Endothelial cell of umbilical vein (primary cell): ENCODE data around the gene STIM1. TPM values are rescaled to one million over a fixed set of nuclear protein-coding genes. Genes with fewer than 3 reads are reported as not detected.

Experiments used
- BruUV-seq: library from RNA; stranded (reverse); fragments of 400-500 nt; replicated peaks from 2 replicates; lab custom pipeline; 2021; lab: Mats Ljungman, UMichigan
- CTCF ChIA-PET: fragments of 300-600, 350-600 bp; sonication (Branson Sonifier 250); formaldehyde crosslinking; loops from one replicate; lab custom pipeline; 2021; ENCODE audit warnings: antibody characterized with exemption, inconsistent platforms; lab: Charles Lee
- POLR2A ChIA-PET: fragments of 300-600, 350-600 bp; sonication (Branson Sonifier 250); formaldehyde crosslinking; loops from one replicate; lab custom pipeline; 2021; ENCODE audit warnings: antibody characterized with exemption, inconsistent platforms; lab: Charles Lee
- DNase-seq: peaks from one replicate; pipeline ENCODE4 v3.0.0-alpha.2; 2011; ENCODE audit warnings: low read depth, low spot score
- FAIRE-seq: peaks from 2 replicates; lab custom pipeline; 2011; peaks lifted over from hg19 to GRCh38; lab: Jason Lieb, UNC
- H2AFZ ChIP-seq: 2 replicates; pipeline ENCODE4 v1.6.0; 2012; ENCODE audit warnings: low read depth, low read length, control low read depth, inconsistent platforms
- H3K27ac ChIP-seq: 2 replicates; pipeline ENCODE4 v1.5.1; 2011; ENCODE audit warnings: low read depth, mild to moderate bottlenecking, control low read depth, low read length, moderate library complexity; ENCODE audit not compliant: insufficient read depth
- H3K27me3 ChIP-seq, 2 experiments: 2 replicates each; pipeline versions ENCODE4 v1.6.0 to v1.6.1; 2011; ENCODE audit warnings: low read length in 2 of 2, mixed read lengths in 1 of 2; ENCODE audit not compliant: control insufficient read depth in 2 of 2, insufficient read depth in 2 of 2
- H3K36me3 ChIP-seq, 2 experiments: 2 replicates in 1 of 2; 3 replicates in 1 of 2; pipeline ENCODE4 v1.5.1; 2011; ENCODE audit warnings: low read length in 2 of 2, mild to moderate bottlenecking in 1 of 2, moderate library complexity in 1 of 2; ENCODE audit not compliant: control insufficient read depth in 2 of 2, insufficient read depth in 2 of 2; ENCODE audit errors: extremely low read depth in 1 of 2
- H3K4me1 ChIP-seq: 3 replicates; pipeline ENCODE4 v1.5.1; 2011; ENCODE audit warnings: mild to moderate bottlenecking, low read length; ENCODE audit not compliant: control insufficient read depth, insufficient read depth; ENCODE audit errors: extremely low read depth
- H3K4me2 ChIP-seq: 2 replicates; pipeline ENCODE4 v1.6.1; 2011; ENCODE audit warnings: low read length, control low read depth, mixed read lengths; ENCODE audit not compliant: insufficient read depth
- H3K4me3 ChIP-seq, 3 experiments: fragments of 200-600 bp in 1 of 3; sonication (generic), shearing (Covaris generic) in 1 of 3; replicated peaks in 1 of 3; 2 replicates each; pipeline ENCODE4 v1.5.1; 2011 to 2016; ENCODE audit warnings: control low read depth in 3 of 3, low read length in 3 of 3, mild to moderate bottlenecking in 2 of 3, inconsistent platforms in 1 of 3, low read depth in 1 of 3, moderate library complexity in 1 of 3; ENCODE audit not compliant: insufficient read depth in 1 of 3
- H3K79me2 ChIP-seq: 2 replicates; pipeline ENCODE4 v1.6.0; 2012; ENCODE audit warnings: low read length, inconsistent platforms; ENCODE audit not compliant: control insufficient read depth, insufficient read depth
- H3K9ac ChIP-seq: replicated peaks from 2 replicates; pipeline ENCODE3; 2011; ENCODE audit warnings: low read length, control low read depth; ENCODE audit not compliant: insufficient read depth; ENCODE audit errors: extremely low read depth
- H3K9me1 ChIP-seq: replicated peaks from 3 replicates; pipeline ENCODE4 v1.6.0; 2011; ENCODE audit warnings: mild to moderate bottlenecking, low read length; ENCODE audit not compliant: control insufficient read depth, insufficient read depth; ENCODE audit errors: extremely low read depth
- H3K9me3 ChIP-seq: replicated peaks from 2 replicates; pipeline ENCODE4 v1.5.1; 2012; ENCODE audit warnings: low read length, inconsistent platforms; ENCODE audit not compliant: control insufficient read depth, insufficient read depth
- H4K20me1 ChIP-seq: replicated peaks from 2 replicates; pipeline ENCODE3; 2011; ENCODE audit warnings: mild to moderate bottlenecking, low read length; ENCODE audit not compliant: control insufficient read depth, insufficient read depth; ENCODE audit errors: extremely low read depth
- EZH2 ChIP-seq: IDR thresholded peaks from 2 replicates; pipeline ENCODE4 v1.6.1; 2012; ENCODE audit warnings: borderline replicate concordance, low read depth, mild to moderate bottlenecking, moderate library complexity, low read length, inconsistent platforms; ENCODE audit not compliant: severe bottlenecking
- FOS ChIP-seq: IDR thresholded peaks from 2 replicates; pipeline ENCODE4 v1.6.1; 2011; ENCODE audit warnings: mild to moderate bottlenecking, low read length, moderate library complexity, borderline replicate concordance; ENCODE audit not compliant: insufficient read depth
- GATA2 ChIP-seq: IDR thresholded peaks from 2 replicates; pipeline ENCODE4 v1.7.0; 2011; ENCODE audit warnings: low read depth, mild to moderate bottlenecking, moderate library complexity, mixed read lengths, low read length; ENCODE audit not compliant: insufficient read length, insufficient read depth
- JUN ChIP-seq: IDR thresholded peaks from 2 replicates; pipeline ENCODE4 v1.6.1; 2011; ENCODE audit warnings: borderline replicate concordance, low read depth; ENCODE audit not compliant: insufficient read length, insufficient read depth
- MYC ChIP-seq: IDR thresholded peaks from one replicate; pipeline ENCODE4 v1.6.1; 2011; ENCODE audit warnings: mild to moderate bottlenecking, low read depth, low read length
- POLR2A ChIP-seq: IDR thresholded peaks from 2 replicates; pipeline ENCODE4 v1.6.1; 2012; ENCODE audit warnings: low read depth, mild to moderate bottlenecking, control low read depth, low read length
- POLR2AphosphoS5 ChIP-seq: IDR thresholded peaks from 2 replicates; pipeline ENCODE4 v1.6.1; 2012; ENCODE audit warnings: low read depth, mild to moderate bottlenecking, control low read depth, low read length, moderate library complexity; ENCODE audit not compliant: insufficient read depth
- dilution Hi-C: fragments of 300-500 bp; cut with MboI; formaldehyde crosslinking; loops from one replicate; pipeline ENCODE4 v1.15.0; 2019; ENCODE audit warnings: low sequenced_read_pairs; ENCODE audit not compliant: extremely low pct_ligation_motif_present
- intact Hi-C: fragments of 100-400 bp; cut with micrococcal nuclease; formaldehyde crosslinking; loops from one replicate; pipeline ENCODE4 v1.10.0; 2022
- polyA plus RNA-seq, 4 experiments: library from polyadenylated mRNA; depleted of rRNA in 3 of 4; stranded (reverse) in 3 of 4; unstranded in 1 of 4; fragments of >200 nt; gene quantifications; 2 replicates each; pipeline versions ENCODE4 v1.2.1 to v1.2.3, GENCODE V29; 2011 to 2012; ENCODE audit warnings: missing spikeins in 1 of 4
- total RNA-seq: library from RNA; stranded (reverse); gene quantifications from 2 replicates; pipeline ENCODE4 v1.2.3, GENCODE V29; 2021
- TF ChIP-seq, protein P1 (sequence below), 2 donors: IDR thresholded peaks; 1 replicate in 1 of 2; 2 replicates in 1 of 2; pipeline ENCODE4 v1.5.1; 2011; ENCODE audit warnings: low read length in 2 of 2, mild to moderate bottlenecking in 2 of 2, moderate library complexity in 2 of 2, control low read depth in 1 of 2, inconsistent platforms in 1 of 2, low read depth in 1 of 2; ENCODE audit not compliant: insufficient read depth in 1 of 2; ENCODE audit errors: extremely low read depth in 1 of 2
- TF ChIP-seq, protein P2 (sequence below): IDR thresholded peaks from 2 replicates; pipeline ENCODE4 v1.6.1; 2011; ENCODE audit not compliant: insufficient read depth, insufficient read length

The STIM1 gene
- total and polyA plus RNA-seq, 2 donors (not counting 3 experiments of a cell fraction or from before 2014, with no cell fraction given): 32.7 to 33.4 TPM

DNA sequence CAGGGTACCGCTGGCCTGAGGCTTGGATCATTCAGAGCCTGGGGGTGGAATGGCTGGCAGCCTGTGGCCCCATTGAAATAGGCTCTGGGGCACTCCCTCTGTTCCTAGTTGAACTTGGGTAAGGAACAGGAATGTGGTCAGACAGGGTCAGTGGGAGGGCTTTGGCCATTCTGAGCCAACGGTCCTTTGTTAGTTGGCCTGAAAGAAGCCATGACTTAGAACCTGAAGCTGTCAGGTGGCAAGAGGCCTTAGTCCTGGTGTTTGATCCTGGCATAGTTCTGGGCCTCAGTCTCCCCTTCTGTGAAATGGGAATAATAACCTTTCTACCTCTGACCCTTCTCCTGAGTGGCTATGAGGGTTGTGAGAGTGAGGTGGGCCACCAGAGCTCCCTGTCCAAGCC lies 38.8 kb upstream of the STIM1 start:
- Histone ChIP-seq H3K4me2 (no peak overlapping the region), H3K9me3 (no peaks in the 10 kb centered on the region), H3K9me1 (no peaks in the 10 kb centered on the region), H3K4me1 (no peaks in the 10 kb centered on the region), H3K27ac (no peak overlapping the region), H3K36me3 (peaks cover 0 to 2% of the 10 kb centered on the region in 2 experiments), H3K4me3 (no peak overlapping the region), H3K27me3 (no peaks in the 10 kb centered on the region), H4K20me1 (no peaks in the 10 kb centered on the region), H3K9ac (no peak overlapping the region), H3K79me2 (no peaks in the 10 kb centered on the region), H2AFZ (no peak overlapping the region)
- ChIA-PET CTCF (interaction anchor here (1.0 to 1.6 kb wide), 3 partner anchors 9 to 256 kb away, joined by 3 to 5 read pairs (median 3); no protein-coding TSS in a partner anchor), POLR2A (no interaction called here)
- DNase-seq: no peak
- FAIRE-seq: no peak
- no TSS peak for BruUV-seq
- no peak for TF ChIP-seq GATA2
- TF ChIP-seq POLR2A: no peak
- TF ChIP-seq POLR2AphosphoS5: no peak
- TF ChIP-seq JUN: no peak
- TF ChIP-seq, protein P1, sequence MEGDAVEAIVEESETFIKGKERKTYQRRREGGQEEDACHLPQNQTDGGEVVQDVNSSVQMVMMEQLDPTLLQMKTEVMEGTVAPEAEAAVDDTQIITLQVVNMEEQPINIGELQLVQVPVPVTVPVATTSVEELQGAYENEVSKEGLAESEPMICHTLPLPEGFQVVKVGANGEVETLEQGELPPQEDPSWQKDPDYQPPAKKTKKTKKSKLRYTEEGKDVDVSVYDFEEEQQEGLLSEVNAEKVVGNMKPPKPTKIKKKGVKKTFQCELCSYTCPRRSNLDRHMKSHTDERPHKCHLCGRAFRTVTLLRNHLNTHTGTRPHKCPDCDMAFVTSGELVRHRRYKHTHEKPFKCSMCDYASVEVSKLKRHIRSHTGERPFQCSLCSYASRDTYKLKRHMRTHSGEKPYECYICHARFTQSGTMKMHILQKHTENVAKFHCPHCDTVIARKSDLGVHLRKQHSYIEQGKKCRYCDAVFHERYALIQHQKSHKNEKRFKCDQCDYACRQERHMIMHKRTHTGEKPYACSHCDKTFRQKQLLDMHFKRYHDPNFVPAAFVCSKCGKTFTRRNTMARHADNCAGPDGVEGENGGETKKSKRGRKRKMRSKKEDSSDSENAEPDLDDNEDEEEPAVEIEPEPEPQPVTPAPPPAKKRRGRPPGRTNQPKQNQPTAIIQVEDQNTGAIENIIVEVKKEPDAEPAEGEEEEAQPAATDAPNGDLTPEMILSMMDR (IDR thresholded peaks at IDR 0.05; ENCODE audit: extremely low read depth in 1 of 2, insufficient read depth in 1 of 2, low read depth in 1 of 2, low read length in 2 of 2): no peak
- TF ChIP-seq MYC: no peak
- no peak for TF ChIP-seq EZH2
- no peak for TF ChIP-seq FOS
- TF ChIP-seq, protein P2, sequence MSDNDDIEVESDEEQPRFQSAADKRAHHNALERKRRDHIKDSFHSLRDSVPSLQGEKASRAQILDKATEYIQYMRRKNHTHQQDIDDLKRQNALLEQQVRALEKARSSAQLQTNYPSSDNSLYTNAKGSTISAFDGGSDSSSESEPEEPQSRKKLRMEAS: no peak
- dilution Hi-C loops (no loop called here), intact Hi-C loops (no loop called here)
